ENCODE results near the gene TMEM62.

DNA sequence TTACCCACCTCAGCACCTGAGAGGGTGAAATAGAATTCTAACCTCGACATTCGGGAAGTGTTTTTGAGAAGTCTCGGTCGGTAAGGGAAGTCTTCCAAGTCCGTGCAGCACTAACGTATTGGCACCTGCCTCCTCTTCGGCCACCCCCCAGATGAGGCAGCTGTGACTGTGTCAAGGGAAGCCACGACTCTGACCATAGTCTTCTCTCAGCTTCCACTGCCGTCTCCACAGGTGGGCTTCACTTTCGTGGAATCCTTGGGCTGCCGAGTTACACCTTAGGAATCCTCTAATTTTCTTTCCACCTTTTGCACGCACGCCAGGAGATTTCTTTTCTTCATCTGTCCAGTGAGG, 52.6 kb downstream of the TMEM62 start:
- no peak for TF ChIP-seq HNRNPL (IDR thresholded peaks at IDR 0.05; ENCODE audit: low read depth, low read length)
- TF ChIP-seq, protein P1, sequence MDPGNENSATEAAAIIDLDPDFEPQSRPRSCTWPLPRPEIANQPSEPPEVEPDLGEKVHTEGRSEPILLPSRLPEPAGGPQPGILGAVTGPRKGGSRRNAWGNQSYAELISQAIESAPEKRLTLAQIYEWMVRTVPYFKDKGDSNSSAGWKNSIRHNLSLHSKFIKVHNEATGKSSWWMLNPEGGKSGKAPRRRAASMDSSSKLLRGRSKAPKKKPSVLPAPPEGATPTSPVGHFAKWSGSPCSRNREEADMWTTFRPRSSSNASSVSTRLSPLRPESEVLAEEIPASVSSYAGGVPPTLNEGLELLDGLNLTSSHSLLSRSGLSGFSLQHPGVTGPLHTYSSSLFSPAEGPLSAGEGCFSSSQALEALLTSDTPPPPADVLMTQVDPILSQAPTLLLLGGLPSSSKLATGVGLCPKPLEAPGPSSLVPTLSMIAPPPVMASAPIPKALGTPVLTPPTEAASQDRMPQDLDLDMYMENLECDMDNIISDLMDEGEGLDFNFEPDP (CRISPR knock-in tag; IDR thresholded peaks at IDR 0.05) = no peak

Measured in K562 (cell line).